SIG-M5 (cell line): ENCODE data around the gene ASCL3.
"Not testable (repeated sequence)": the region's sequence is repeated elsewhere in the genome, so short reads cannot be mapped to it uniquely, and the experiment has no call there.

Source experiments
- DNase-seq: peaks from one replicate; lab custom pipeline; 2025; lab: John Stamatoyannopoulos, UW

Gene ASCL3

DNA sequence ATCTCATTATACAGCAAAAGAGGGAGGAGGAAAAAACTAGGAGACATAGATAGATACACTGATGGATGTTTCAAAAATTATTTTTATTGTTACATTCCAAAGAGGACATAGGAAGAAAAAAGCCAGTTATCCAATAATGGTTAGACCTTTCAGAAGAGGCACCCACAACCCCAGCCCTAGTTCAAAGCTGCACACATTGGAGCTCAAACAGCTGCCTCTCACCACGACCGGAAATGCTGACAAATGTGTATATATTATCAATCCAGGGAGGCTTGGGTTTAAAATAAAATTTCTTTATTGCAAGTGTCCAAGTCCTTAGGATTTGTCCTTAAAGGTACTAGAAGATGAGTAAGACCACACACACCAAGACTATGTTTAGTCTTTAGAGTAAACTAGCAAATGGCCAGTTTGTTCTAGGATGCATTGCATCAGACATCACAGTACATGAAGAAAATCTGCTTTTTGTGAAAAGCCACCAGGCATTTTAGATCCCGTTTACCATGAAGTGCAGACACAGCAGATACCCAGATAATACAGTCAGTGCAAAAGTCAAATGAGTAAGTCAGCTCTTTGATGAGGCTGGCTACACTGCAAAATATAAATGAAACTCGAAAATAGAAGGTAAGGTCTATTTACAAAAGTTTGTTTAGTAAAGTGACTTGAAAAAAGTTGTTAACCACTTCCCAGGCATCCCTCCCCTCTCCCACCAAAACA, 4.6 kb upstream of the ASCL3 start:
- DNase-seq, result no peak

DNA sequence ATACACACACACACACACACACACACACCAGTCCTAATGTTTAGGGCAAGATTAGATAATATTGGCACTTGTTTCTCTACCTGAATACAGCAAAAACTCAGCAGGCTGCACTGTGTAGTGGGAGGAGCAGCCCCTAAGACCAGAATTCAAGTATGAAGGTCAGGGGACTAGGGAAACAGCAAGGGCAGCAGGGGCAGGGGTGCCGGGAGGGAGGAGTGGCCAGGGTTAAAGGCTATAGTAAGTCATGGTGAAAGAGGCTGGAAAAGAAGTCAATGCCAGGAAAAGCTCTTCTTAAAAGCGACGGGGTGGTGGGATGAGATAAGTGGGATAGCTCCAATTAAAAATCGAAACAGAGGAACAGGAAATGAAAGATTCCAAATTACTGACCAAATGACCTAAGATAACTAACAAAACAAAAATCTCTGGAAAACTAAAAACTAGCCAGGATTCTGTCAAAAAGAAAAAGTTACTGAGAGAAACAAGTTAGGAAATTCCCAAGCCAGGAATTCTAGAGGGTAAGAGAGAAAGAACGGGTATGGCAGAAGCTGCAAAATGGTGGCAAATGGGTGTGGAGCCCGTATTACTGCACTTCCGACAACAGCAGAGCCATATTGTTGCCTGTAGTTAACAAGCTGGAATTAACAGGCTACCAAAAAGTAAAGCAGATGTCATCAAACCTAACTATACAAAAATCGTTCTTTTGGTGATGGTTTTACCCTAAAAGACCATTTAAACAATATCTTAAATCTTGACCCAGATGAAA, 1.3 kb downstream of the ASCL3 start:
- DNase-seq, result no peak

- no peak for DNase-seq
These were observed 5.2 kb downstream of the ASCL3 start for GRCh38 chr11:8937659-8938058.

- no peak for DNase-seq
These were observed 5.7 kb downstream of the ASCL3 start for GRCh38 chr11:8937159-8937558.

DNA sequence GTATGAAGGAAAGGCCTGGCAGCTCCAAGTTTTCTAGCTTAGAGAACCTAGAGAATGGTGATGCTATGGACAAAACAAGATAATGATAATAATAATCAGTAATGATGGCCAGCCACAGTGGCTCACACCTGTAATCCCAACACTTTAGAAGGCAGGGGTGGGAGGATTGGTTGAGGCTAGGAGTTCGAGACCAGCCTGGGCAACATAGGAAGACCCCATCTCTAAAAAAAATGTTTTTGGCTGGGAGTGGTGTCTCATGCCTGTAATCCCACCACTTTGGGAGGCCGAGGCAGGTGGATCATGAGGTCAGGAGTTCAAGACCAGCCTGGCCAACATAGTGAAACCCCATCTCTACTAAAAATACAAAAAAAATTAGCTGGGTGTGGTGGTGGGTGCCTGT, 7.0 kb downstream of the ASCL3 start:
- DNase-seq, result not testable (repeated sequence)

DNA sequence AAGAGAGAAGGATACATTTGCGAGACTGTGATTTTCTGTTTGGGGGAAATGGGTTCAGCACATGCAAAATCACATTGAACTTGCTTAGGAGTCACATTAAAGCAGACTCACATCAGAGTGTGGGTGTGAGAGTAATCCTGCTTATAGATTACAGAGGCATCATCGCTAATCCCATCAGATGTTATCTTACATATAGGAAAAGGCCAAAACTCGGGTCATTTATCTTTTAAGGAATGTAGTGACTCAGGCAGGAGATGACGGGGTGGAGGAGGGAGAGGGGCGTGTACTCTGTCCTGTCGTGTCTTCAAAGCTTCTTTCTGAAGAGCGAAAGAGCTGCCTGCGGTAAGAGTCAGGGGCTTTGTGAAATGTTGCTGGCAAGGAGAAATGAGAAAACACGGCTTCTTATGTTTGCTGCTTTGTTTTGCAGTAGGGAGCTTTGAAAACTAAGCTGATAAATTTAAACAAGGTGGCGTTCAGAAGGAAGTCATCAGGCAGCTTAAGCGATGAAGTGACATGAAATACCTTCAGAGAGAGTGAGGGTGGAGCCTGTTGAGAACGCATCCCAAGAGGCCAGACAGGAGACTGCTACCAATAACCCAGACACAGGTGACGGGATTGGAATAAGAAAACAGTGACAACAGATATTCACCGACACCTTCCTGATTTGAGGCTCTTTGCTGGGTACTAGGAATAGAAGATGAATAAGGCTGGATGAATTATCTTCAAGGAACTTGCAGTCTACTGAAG, 7.9 kb downstream of the ASCL3 start:
- DNase-seq, result no peak

DNA sequence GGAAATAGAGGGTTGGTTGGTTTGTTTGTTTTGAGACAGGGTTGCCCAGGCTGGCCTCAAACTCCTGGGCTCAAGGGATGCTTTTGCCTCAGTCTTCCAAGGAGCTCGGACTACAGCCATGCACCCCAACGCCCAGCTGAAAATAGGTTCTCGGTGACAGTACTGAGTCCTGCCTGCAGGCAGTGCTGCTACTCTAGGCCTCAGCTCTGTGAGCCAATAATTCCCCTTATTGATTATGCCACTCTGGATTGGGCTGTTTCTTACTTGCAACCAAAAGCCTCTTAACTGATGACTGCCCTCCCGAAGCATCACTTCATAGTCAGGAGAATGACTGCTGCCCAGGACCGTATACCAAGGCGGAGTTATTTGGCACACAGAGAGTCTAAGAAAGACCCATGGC, 8.9 kb downstream of the ASCL3 start:
- DNase-seq, result no peak

DNA sequence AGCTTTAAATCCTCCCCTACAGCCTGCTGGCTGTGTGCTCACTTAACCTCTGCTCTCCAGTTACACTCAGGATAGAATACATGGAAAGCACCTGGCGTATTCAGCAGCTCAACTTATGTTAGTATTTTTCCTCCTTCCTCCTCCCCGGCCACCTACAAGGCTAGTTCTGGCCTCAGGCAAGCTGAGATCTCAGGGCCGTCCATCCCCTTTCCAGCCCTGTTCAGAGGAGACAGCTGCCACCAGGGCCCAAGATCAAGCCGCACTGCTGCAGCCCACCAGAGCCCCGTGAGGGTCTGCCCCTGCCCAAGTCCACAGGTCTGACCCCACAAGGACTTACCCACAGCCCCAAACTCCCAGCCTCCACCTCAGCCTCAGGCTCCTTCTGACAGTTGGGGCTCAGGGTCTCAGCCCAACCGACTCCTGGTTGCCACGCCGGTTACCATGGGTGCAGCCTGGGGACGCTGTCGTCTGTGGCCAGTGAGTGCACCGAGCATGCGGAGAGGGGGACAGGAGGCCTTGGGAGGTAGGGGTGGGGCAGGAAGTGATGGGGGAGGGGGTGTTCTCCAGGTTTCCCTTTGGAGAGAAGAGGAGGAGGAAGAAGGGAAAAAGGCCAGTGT, 10.1 kb downstream of the ASCL3 start, which contains the start of gene C11orf16:
Gene C11orf16 (minus strand): TSS at position 384 of the 617 bp plus-strand sequence. CDS start 639 bp downstream, outside the sequence.
- no peak for DNase-seq

GRCh38 chr11:8930456-8931175, 12.2 kb downstream of the ASCL3 start:
- DNase-seq, result no peak

GRCh38 chr11:8928981-8929615, 13.7 kb downstream of the ASCL3 start:
- DNase-seq, result no peak

DNA sequence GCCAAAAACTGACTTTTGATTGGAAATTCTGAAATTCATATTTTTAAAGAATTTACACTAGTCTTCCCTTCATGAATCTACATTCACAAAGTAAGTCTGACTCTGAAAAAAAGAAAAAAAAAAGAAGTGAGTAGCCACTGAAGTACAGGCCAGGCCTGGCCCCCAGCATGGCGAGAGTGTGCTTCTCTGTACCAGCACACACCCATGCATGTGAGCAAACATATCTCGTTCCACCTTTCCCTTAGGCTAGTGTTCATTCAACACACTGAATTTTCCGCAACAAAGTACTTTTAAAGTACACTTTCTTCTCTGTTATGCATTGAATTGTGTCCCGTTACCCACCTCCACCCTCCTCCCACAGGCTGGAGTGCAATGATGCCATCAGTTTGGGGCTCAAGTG, 14.6 kb downstream of the ASCL3 start:
- DNase-seq, result no peak

DNA sequence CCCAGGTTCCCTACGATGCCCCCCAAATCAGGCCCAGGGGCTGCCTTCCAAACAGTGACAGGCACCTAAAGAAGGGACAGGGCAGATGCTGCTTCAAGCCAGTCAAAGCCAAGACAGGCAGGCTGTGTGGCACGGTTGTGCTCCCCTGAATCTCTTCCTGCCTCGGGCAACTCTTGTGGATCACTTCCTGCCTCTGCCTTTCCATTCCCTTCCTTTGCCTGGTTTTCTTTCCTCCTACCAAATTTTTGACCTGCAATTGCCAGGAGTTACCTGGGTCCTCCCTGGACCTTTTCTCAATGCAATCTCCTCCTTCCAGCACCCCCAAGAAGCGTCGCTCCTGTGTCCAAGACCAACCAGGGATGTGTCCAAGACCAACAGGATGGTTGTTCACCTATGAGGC, 15.6 kb downstream of the ASCL3 start:
- no peak for DNase-seq

DNA sequence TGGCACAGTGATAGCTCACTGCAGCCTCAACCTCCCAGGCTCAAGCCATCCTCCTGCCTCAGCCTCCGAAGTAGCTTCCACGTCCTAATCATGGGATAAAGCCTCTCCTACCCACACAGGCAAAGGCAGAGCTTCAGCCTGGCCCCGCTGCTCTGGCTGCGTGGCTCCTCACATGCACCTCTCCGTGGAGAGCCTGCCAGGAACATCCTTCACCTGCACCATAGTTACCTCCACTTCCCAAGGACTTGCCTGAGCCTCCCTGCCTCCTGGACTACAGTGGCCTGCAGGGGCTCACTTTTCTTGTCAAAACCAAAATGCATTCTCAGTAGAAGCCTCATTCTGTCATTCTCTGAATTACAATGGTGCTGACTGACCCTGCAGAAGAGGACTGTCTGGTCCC, 16.6 kb downstream of the ASCL3 start:
- no peak for DNase-seq

DNA sequence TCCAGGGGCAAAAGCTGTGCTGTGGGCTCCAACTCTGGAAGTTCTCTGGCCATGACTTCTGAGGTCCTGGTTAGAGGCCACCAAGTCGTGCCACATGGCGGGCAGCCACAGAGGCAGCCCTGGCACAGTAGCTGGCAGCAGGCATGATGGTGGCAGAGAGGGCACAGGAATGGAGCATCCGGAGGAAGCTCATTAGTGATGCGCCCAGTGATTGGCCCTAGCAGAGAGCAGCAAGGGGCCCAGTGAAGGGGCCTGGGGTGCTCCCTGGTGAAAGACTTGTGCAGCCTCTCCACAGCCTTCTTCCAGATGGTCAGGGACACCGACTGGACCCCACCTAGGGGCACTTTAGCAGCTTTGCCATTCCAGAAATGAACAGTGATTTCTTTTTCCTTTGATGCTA, 17.1 kb downstream of the ASCL3 start:
- DNase-seq, result no peak

GRCh38 chr11:8922691-8923090, 20.1 kb downstream of the ASCL3 start:
- no peak for DNase-seq

- no peak for DNase-seq
These were observed 25.5 kb downstream of the ASCL3 start for GRCh38 chr11:8917157-8917825.

- no peak for DNase-seq
These were observed 28.2 kb downstream of the ASCL3 start for GRCh38 chr11:8914661-8915018.

DNA sequence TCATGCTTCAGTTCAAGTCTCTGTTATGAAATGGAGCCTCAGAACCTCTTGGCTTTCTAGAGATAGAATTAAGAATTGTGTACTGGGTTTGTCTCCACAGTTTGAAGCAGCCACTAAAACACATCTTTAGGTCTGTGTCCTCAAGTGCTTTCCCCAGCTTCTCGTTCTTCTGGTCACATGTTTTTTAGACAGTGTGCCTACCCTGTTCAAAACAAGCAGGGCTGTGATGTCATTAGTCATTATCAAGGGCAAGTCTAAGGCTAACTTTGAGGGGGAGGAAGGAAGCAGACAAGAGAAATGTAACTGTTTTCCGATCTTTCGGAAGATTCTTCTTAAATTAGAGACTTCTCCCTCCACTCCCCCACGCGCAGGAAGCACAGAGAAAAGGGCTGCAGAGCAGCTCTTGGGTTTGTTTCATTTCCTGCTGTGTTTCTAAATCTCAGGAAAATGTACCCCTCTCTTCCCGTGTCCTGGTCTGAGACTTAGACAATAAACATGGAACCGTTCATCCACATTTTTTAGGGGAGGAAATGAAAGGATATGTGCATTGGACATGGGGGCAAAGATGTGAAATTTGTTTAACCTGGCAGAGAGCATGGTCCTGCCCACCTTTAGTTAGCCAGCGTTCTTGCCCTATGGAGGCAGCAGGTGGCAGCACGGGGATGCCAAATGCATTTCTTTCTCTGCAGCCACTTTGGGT, 28.7 kb downstream of the ASCL3 start:
- DNase-seq, result no peak

- DNase-seq, result peak; percentile 48
These were observed 31.6 kb downstream of the ASCL3 start, which contains the start of gene AKIP1 for GRCh38 chr11:8911029-8911823. TSS of gene AKIP1 (plus strand) at chr11:8911189. CDS start at chr11:8911450, 261 bp downstream.
